Fibroblast of the aortic adventitia (primary cell): ENCODE data around the gene ZNF331. TPM values are rescaled to one million over a fixed set of nuclear protein-coding genes. Genes with fewer than 3 reads are reported as not detected.

ENCODE experiments used
- DNase-seq: peaks from one replicate; pipeline ENCODE4 v3.0.0-alpha.2; 2010; ENCODE audit warnings: low read depth
- H3K4me3 ChIP-seq: 2 replicates; pipeline ENCODE4 v1.5.1; 2011; ENCODE audit warnings: low read depth, mild to moderate bottlenecking, control low read depth, low read length, moderate library complexity
- CTCF ChIP-seq: IDR thresholded peaks from 2 replicates; pipeline ENCODE4 v1.5.1; 2011; ENCODE audit warnings: mild to moderate bottlenecking, low read length, control low read depth, inconsistent platforms; ENCODE audit not compliant: insufficient read depth
- total RNA-seq: library from RNA; depleted of rRNA; stranded (reverse); fragments of >200 nt; gene quantifications from 2 replicates; pipeline ENCODE4 v1.2.3, GENCODE V29; 2012; ENCODE audit warnings: low replicate concordance

The ZNF331 gene
- total RNA-seq, 1 donor = 10.6 TPM

DNA sequence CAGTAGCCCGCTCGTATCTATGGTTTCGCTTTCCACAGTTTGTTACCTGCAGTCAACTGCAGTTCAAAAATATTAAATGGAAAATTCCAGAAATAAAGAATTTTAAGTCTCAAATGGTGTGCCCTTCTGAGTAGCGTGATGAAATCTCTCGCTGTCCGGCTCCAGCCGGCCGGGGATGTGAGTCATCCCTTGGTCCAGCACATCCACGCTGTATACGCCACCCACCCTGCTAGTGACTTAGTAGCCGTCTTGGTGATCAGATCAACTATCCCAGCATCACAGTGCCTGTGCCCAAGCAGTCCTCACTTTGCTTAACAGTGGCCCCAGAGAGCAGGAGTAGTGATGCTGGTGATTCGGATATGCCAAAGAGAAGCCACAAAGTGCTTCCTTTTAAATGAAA lies 40.0 kb downstream of the ZNF331 start:
- no peak for TF ChIP-seq CTCF
- H3K4me3 ChIP-seq = no peak overlapping the region
- DNase-seq = no peak

DNA sequence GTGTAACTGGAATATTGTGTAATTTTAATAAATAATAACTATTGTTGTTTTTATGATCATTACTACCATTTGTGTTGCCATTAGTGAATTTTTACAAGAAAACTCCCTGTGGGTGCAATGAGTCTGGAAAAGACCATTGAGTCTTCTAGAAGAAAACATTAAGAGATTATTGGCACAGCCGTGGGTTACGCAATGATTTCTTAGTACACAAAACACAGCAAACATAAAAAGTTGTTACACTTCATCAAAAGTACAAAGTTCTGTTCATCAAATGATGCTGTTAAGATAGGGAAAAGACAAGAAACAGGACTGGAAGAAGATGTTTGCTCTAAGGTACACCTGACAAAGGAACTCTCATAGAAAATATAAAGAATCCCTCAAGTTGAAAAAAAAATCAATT lies 41.6 kb downstream of the ZNF331 start:
- TF ChIP-seq CTCF = no peak
- H3K4me3 ChIP-seq = no peak overlapping the region
- no peak for DNase-seq

GRCh38 chr19:53580871-53581835 lies 43.2 kb downstream of the ZNF331 start:
- DNase-seq = no peak
- TF ChIP-seq CTCF = no peak
- H3K4me3 ChIP-seq = no peak overlapping the region

DNA sequence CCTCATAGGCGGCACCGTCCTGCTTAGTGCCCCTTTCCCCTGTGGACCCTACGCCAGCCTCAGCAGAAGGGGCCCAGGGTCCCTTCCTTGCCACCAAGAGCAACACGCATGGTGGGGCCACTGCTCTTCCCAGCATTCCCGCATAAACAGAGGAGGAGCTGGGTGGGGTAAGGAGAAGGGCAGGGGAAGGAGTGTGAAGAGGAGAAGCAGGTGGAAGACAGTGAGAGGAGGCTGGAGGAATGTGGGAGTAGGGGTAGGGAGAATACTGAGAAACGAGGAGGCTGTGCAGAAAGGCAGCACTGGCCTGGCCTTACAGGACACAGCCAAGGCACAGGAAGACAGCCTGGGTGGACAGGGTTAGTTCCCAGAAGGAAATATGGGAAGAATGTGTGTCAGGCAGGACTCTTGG lies 43.9 kb downstream of the ZNF331 start:
- no peak for TF ChIP-seq CTCF
- no peak overlapping the region for H3K4me3 ChIP-seq
- no peak for DNase-seq

DNA sequence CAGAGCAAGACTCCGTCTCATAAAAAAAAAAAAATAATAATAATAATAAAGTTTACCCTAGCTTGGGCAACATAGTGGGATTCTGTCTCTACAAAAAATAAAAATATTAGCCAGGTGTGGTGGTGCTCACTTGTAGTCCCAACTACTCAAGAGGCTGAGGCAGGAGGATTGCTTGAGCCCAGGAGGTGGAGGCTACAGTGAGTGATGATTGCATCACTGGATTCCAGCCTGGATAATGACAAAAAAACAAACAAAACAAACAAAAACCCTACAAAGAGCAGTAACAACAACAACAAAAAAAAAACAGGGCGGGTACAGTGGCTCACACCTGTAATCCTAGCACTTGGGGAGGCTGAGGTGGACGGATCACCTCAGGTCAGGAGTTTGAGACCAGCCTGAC lies 45.2 kb downstream of the ZNF331 start:
- DNase-seq = no peak
- no peak for TF ChIP-seq CTCF
- no peak overlapping the region for H3K4me3 ChIP-seq

GRCh38 chr19:53586277-53586691 lies 48.3 kb downstream of the ZNF331 start:
- no peak overlapping the region for H3K4me3 ChIP-seq
- DNase-seq = no peak
- TF ChIP-seq CTCF = no peak
